ENCODE data around the gene BRINP3.

BRINP3 gene

DNA sequence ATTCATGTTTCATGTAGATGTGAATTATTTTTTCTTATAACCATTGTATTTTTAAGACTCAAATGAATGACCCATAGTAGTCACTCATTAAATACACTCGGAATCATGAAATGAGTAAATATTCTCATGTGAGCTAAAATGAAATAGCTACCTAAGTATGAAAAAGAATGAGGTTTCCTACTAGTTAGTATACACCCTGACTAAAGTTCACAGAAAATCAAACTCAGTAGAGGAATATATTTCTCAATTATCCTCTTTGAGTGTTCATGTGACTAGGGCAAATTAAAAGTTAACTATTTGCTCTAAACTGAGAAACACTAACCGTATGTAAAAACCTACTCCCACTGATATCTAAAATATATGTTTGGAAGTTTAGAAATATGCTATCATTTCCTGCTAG, 187.8 kb downstream of the BRINP3 start:
- TF ChIP-seq, protein P1, sequence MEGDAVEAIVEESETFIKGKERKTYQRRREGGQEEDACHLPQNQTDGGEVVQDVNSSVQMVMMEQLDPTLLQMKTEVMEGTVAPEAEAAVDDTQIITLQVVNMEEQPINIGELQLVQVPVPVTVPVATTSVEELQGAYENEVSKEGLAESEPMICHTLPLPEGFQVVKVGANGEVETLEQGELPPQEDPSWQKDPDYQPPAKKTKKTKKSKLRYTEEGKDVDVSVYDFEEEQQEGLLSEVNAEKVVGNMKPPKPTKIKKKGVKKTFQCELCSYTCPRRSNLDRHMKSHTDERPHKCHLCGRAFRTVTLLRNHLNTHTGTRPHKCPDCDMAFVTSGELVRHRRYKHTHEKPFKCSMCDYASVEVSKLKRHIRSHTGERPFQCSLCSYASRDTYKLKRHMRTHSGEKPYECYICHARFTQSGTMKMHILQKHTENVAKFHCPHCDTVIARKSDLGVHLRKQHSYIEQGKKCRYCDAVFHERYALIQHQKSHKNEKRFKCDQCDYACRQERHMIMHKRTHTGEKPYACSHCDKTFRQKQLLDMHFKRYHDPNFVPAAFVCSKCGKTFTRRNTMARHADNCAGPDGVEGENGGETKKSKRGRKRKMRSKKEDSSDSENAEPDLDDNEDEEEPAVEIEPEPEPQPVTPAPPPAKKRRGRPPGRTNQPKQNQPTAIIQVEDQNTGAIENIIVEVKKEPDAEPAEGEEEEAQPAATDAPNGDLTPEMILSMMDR (IDR thresholded peaks at IDR 0.05; ENCODE audit: insufficient read depth, low read length, poor library complexity, severe bottlenecking), result no peak
- Histone ChIP-seq H3K36me3 (ENCODE audit: control insufficient read depth, insufficient read depth, low read length) (no peaks in the 10 kb centered on the region), H3K27me3 (replicated peaks; ENCODE audit: control insufficient read depth, insufficient read depth, low read length) (no peaks in the 10 kb centered on the region), H3K4me3 (replicated peaks; ENCODE audit: low read depth, low read length) (no peak overlapping the region)
- no peak for DNase-seq (ENCODE audit: extremely low read depth, insufficient read length)

DNA sequence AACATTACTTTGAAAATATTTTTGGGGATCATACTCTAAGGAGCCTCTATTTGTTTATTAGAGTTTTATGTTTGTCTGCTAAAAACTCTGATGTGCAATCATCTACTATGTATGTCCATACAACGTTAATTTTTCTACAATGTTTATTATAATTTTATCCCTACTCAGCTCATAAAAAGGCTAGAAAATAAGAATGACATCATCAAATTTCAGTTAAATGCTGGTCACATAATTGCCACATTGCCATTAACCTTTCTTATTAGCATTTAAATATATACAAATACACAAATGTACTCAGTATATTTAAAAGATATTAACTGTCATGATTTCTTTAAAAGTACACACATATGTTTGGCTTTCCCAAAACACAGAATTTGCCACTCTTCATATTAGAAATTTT, 191.6 kb downstream of the BRINP3 start:
- DNase-seq (ENCODE audit: extremely low read depth, insufficient read length), result no peak
- H3K36me3 ChIP-seq (ENCODE audit: control insufficient read depth, insufficient read depth, low read length), result no peaks in the 10 kb centered on the region
- H3K4me3 ChIP-seq (replicated peaks; ENCODE audit: low read depth, low read length), result no peak overlapping the region
- TF ChIP-seq, protein P1 (IDR thresholded peaks at IDR 0.05; ENCODE audit: insufficient read depth, low read length, poor library complexity, severe bottlenecking), result no peak
- H3K27me3 ChIP-seq (replicated peaks; ENCODE audit: control insufficient read depth, insufficient read depth, low read length), result no peaks in the 10 kb centered on the region

DNA sequence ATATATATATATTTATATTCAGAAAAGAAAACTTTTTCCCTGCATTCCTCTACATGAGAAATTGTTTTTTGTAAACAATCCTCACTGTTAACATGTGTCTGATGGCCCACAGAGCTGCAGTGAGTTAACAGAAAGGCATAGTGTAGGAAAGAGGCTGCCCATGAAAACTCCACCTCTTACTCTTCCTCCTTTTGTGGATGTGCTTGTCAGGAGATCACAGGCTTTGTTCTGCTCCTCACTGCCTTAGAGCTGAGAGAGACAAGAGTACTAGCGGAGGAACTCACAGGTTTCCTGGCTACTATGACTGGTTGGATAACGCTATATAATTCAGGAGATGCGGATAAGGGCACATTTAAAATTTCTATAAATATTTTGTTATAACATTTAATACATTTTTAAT, 200.6 kb downstream of the BRINP3 start:
- TF ChIP-seq, protein P1 (IDR thresholded peaks at IDR 0.05; ENCODE audit: insufficient read depth, low read length, poor library complexity, severe bottlenecking), result no peak
- DNase-seq (ENCODE audit: extremely low read depth, insufficient read length), result no peak
- Histone ChIP-seq H3K4me3 (replicated peaks; ENCODE audit: low read depth, low read length) (no peak overlapping the region), H3K36me3 (ENCODE audit: control insufficient read depth, insufficient read depth, low read length) (no peaks in the 10 kb centered on the region), H3K27me3 (replicated peaks; ENCODE audit: control insufficient read depth, insufficient read depth, low read length) (no peaks in the 10 kb centered on the region)

DNA sequence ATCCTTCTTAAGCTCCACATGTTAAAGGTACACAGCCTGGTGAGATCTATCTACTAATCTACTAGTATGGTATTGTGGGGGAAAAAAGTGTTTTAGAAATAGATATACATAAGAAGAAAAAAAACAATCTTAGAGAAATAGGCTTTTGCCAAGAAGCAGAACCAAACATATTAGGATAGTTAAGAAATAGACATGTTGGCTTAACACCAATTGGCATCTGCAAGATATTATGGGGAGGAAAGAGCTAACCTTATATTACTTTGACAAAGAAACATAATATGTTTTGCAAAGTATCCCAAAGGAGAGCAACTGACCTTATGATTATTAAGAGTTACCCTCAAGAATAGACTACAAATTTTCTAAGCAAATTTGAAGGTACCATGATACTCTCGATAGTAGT, 202.9 kb downstream of the BRINP3 start:
- no peaks in the 10 kb centered on the region for H3K27me3 ChIP-seq (replicated peaks; ENCODE audit: control insufficient read depth, insufficient read depth, low read length)
- H3K4me3 ChIP-seq (replicated peaks; ENCODE audit: low read depth, low read length), result no peak overlapping the region
- H3K36me3 ChIP-seq (ENCODE audit: control insufficient read depth, insufficient read depth, low read length), result no peaks in the 10 kb centered on the region
- TF ChIP-seq, protein P1 (IDR thresholded peaks at IDR 0.05; ENCODE audit: insufficient read depth, low read length, poor library complexity, severe bottlenecking), result no peak
- DNase-seq (ENCODE audit: extremely low read depth, insufficient read length), result no peak

DNA sequence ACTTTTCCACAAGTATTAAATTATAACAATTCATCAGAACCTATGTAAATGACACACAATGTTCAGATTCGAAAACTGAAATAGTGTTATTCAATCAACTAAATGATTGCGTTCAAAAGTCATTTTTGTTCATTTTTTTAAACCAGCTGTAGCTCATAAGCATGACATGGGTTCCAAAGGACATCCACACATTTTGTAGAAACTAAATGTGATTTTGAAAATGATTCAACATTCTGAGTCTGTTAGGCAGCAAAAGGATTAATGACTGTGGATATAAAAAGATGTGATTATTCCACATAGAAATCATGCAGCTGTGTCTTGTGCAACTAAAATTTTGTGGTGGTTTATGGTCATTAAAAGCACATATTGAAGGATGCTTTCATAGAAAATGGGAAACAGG, 204.5 kb downstream of the BRINP3 start:
- H3K27me3 ChIP-seq (replicated peaks; ENCODE audit: control insufficient read depth, insufficient read depth, low read length), result no peaks in the 10 kb centered on the region

DNA sequence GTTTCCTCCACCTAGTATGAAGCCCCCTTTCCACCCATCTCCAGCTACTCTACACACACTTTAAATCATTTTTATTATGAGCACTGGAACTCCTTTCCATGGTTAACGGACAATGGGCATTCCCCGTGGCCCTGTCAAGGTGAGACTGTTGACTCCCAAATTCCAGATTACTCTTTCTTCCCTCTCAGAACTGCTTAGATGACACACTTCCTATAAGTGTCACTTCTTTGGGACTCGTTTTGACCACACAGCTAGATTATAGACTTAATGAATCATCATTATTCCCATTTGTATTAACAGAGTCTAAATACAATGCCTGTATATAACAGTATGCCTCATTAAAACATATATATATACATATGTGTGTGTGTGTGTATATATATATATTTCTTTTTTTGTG, 215.1 kb downstream of the BRINP3 start:
- H3K4me3 ChIP-seq (replicated peaks; ENCODE audit: low read depth, low read length), result no peak overlapping the region
- no peak for DNase-seq (ENCODE audit: extremely low read depth, insufficient read length)
- TF ChIP-seq, protein P1 (IDR thresholded peaks at IDR 0.05; ENCODE audit: insufficient read depth, low read length, poor library complexity, severe bottlenecking), result no peak
- no peaks in the 10 kb centered on the region for H3K27me3 ChIP-seq (replicated peaks; ENCODE audit: control insufficient read depth, insufficient read depth, low read length)
- H3K36me3 ChIP-seq (ENCODE audit: control insufficient read depth, insufficient read depth, low read length), result no peaks in the 10 kb centered on the region

More for the DNA sequence above, 204.5 kb downstream of the BRINP3 start:
- Histone ChIP-seq H3K4me3 (replicated peaks; ENCODE audit: low read depth, low read length) (no peak overlapping the region), H3K36me3 (ENCODE audit: control insufficient read depth, insufficient read depth, low read length) (no peaks in the 10 kb centered on the region)
- TF ChIP-seq, protein P1 (IDR thresholded peaks at IDR 0.05; ENCODE audit: insufficient read depth, low read length, poor library complexity, severe bottlenecking), result no peak
- DNase-seq (ENCODE audit: extremely low read depth, insufficient read length), result no peak
